SK-N-SH (cell line): ENCODE results near the gene CETN3.

ENCODE experiments used
- EP300 ChIP-seq, 2 experiments: IDR thresholded peaks; 2 replicates each; pipeline versions ENCODE4 v1.4.0 to v1.6.1; 2012; ENCODE audit warnings: borderline replicate concordance in 1 of 2, low read depth in 1 of 2, low read length in 1 of 2
- RCOR1 ChIP-seq: fragments of 150-350 bp; IDR thresholded peaks from 2 replicates; pipeline ENCODE4 v1.6.1; 2017; ENCODE audit warnings: antibody characterized with exemption, low read length
- TF ChIP-seq, protein P1 (sequence below): fragments of 200-600 bp; sonication (generic); IDR thresholded peaks from 2 replicates; pipeline ENCODE4 v1.6.1; 2017; ENCODE audit warnings: antibody characterized with exemption, mild to moderate bottlenecking, moderate library complexity

DNA sequence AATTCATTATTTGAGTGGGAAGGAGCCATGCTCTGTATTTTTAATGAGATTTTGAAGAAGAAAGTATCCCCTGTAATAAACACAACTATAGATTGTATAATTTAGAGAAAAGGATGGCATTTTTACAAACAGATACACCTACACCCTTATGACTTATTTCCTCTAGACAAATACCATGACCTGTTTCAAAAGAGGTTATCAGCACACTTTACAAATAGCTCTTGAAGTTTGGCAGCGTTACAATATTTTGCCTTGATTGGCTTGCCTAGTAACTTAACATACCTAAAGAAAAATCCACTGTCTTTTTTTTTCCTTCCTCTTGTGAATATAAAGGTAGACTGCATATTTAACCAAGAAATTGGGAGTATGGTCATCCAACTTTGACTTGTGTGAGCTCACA, 28.5 kb upstream of the CETN3 start:
- TF ChIP-seq, protein P1, sequence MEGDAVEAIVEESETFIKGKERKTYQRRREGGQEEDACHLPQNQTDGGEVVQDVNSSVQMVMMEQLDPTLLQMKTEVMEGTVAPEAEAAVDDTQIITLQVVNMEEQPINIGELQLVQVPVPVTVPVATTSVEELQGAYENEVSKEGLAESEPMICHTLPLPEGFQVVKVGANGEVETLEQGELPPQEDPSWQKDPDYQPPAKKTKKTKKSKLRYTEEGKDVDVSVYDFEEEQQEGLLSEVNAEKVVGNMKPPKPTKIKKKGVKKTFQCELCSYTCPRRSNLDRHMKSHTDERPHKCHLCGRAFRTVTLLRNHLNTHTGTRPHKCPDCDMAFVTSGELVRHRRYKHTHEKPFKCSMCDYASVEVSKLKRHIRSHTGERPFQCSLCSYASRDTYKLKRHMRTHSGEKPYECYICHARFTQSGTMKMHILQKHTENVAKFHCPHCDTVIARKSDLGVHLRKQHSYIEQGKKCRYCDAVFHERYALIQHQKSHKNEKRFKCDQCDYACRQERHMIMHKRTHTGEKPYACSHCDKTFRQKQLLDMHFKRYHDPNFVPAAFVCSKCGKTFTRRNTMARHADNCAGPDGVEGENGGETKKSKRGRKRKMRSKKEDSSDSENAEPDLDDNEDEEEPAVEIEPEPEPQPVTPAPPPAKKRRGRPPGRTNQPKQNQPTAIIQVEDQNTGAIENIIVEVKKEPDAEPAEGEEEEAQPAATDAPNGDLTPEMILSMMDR: no peak
- TF ChIP-seq RCOR1 (no peak), EP300 (IDR thresholded peaks at IDR 0.05; ENCODE audit: borderline replicate concordance in 1 of 2, low read depth in 1 of 2, low read length in 1 of 2) (no peak)
